ENCODE data around the gene MPZL3.
A peak's percentile ranks its signal among the peaks of the same experiment; 100 is the strongest.

MPZL3 gene

DNA sequence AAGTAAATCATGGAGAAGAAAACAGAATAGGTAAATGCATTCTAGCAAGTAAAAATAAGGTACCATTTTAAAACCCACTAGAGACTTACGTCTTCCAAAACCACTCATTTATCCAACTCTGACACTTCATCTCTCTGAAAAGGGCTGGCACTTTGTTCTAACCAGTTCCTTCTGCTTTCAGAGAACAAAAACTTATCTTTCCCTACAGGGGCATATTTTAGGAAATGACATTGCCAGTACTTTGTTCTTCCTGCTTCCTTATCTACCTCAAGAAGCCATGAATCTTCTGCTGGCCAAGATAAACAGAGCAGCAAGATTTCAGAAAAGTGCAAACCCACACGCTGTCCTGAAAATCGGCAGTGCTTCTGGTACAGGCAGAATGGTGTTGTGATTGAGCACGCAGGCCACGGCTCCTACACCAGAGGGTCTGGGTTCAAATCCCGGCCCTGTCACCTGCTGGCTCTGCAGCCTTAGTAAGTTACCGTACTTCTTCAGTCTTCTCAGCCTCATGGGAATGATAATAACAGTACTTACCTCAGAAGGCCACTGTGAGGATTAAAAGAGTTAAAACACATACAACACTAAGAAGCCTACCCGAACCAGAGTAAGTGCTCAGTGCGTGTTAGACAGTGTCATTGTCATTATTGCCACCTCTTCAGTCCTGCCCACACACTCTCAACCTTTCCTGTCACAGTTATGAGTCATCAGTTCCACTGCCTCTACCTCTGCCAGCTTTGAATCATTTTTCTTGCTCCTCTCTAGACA is 11.0 kb downstream of the MPZL3 start:
- peaks cover 2% of the 10 kb centered on the region for H3K4me1 ChIP-seq
- H3K9ac ChIP-seq = no peak overlapping the region
- H3K36me3 ChIP-seq (ENCODE audit: control insufficient read depth, insufficient read depth, low read length) = no peaks in the 10 kb centered on the region
- H3K27ac ChIP-seq = peak overlapping the region; percentile 69
- H3K9me3 ChIP-seq (ENCODE audit: control insufficient read depth, low read length) = no peaks in the 10 kb centered on the region
- no peak overlapping the region for H2AFZ ChIP-seq
- no peak overlapping the region for H3K4me3 ChIP-seq (ENCODE audit: low read depth, low read length)
- no peaks in the 10 kb centered on the region for H3K27me3 ChIP-seq (ENCODE audit: control insufficient read depth, insufficient read depth, low read length)
- no peaks in the 10 kb centered on the region for H3K79me2 ChIP-seq
- peak overlapping the region; percentile 22 for H3K4me2 ChIP-seq (ENCODE audit: low read length)
- TF ChIP-seq, protein P1, sequence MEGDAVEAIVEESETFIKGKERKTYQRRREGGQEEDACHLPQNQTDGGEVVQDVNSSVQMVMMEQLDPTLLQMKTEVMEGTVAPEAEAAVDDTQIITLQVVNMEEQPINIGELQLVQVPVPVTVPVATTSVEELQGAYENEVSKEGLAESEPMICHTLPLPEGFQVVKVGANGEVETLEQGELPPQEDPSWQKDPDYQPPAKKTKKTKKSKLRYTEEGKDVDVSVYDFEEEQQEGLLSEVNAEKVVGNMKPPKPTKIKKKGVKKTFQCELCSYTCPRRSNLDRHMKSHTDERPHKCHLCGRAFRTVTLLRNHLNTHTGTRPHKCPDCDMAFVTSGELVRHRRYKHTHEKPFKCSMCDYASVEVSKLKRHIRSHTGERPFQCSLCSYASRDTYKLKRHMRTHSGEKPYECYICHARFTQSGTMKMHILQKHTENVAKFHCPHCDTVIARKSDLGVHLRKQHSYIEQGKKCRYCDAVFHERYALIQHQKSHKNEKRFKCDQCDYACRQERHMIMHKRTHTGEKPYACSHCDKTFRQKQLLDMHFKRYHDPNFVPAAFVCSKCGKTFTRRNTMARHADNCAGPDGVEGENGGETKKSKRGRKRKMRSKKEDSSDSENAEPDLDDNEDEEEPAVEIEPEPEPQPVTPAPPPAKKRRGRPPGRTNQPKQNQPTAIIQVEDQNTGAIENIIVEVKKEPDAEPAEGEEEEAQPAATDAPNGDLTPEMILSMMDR (IDR thresholded peaks at IDR 0.05) = no peak

GRCh38 chr11:118239509-118240205 is 12.5 kb downstream of the MPZL3 start:
- Histone ChIP-seq H3K79me2 (no peaks in the 10 kb centered on the region), H2AFZ (no peak overlapping the region), H3K4me3 (ENCODE audit: low read depth, low read length) (no peak overlapping the region), H3K9ac (no peak overlapping the region), H3K27ac (no peak overlapping the region), H3K4me2 (ENCODE audit: low read length) (no peak overlapping the region), H3K27me3 (ENCODE audit: control insufficient read depth, insufficient read depth, low read length) (no peaks in the 10 kb centered on the region), H3K4me1 (peaks cover 2% of the 10 kb centered on the region), H3K9me3 (ENCODE audit: control insufficient read depth, low read length) (no peaks in the 10 kb centered on the region), H3K36me3 (ENCODE audit: control insufficient read depth, insufficient read depth, low read length) (no peaks in the 10 kb centered on the region)
- TF ChIP-seq, protein P1 (IDR thresholded peaks at IDR 0.05) = no peak

- H3K27me3 ChIP-seq (ENCODE audit: control insufficient read depth, insufficient read depth, low read length) = no peaks in the 10 kb centered on the region
- no peak overlapping the region for H3K27ac ChIP-seq
- H3K79me2 ChIP-seq = no peaks in the 10 kb centered on the region
- TF ChIP-seq, protein P1 (IDR thresholded peaks at IDR 0.05) = no peak
- H3K4me3 ChIP-seq (ENCODE audit: low read depth, low read length) = no peak overlapping the region
- H3K36me3 ChIP-seq (ENCODE audit: control insufficient read depth, insufficient read depth, low read length) = no peaks in the 10 kb centered on the region
- no peak overlapping the region for H3K4me2 ChIP-seq (ENCODE audit: low read length)
- no peak overlapping the region for H2AFZ ChIP-seq
- H3K9me3 ChIP-seq (ENCODE audit: control insufficient read depth, low read length) = no peaks in the 10 kb centered on the region
- H3K9ac ChIP-seq = no peak overlapping the region
- peaks cover 2% of the 10 kb centered on the region for H3K4me1 ChIP-seq
Measured at GRCh38 chr11:118238929-118239328, 13.2 kb downstream of the MPZL3 start.

DNA sequence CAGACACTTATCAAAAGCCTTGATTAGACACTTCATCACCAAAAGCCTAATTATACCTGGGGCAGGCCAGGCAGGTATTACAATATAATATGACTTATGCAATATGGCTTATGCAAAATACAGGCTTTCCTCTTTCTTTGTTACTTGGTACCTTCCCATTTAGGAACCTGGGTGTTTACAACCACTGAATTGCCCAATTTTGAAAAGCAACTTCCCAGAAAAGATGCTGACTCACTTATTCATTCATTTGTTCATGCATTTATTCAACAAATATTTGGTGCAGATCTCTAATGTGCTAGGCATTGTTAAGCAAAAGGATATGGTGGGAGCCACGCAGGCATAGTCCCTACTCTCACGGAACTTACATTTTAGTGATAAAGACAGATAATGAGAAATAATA is 13.7 kb downstream of the MPZL3 start:
- Histone ChIP-seq H3K27ac (no peak overlapping the region), H3K9me3 (ENCODE audit: control insufficient read depth, low read length) (no peaks in the 10 kb centered on the region), H2AFZ (no peak overlapping the region), H3K27me3 (ENCODE audit: control insufficient read depth, insufficient read depth, low read length) (no peaks in the 10 kb centered on the region), H3K36me3 (ENCODE audit: control insufficient read depth, insufficient read depth, low read length) (no peaks in the 10 kb centered on the region), H3K79me2 (no peaks in the 10 kb centered on the region), H3K9ac (no peak overlapping the region), H3K4me3 (ENCODE audit: low read depth, low read length) (no peak overlapping the region), H3K4me2 (ENCODE audit: low read length) (no peak overlapping the region), H3K4me1 (peaks cover 2% of the 10 kb centered on the region)
- TF ChIP-seq, protein P1 (IDR thresholded peaks at IDR 0.05) = no peak
